Measurements from ENCODE around the gene TRUB2.
A peak's percentile ranks its signal among the peaks of the same experiment; 100 is the strongest.
"Not testable (repeated sequence)": the region's sequence is repeated elsewhere in the genome, so short reads cannot be mapped to it uniquely, and the experiment has no call there.

TRUB2 gene

GRCh38 chr9:128282500-128282899 lies 39.7 kb downstream of the TRUB2 start:
- in situ Hi-C loops (cut with HindIII; ENCODE audit: low sequenced_read_pairs), result no loop called here
- no peak overlapping the region for H3K4me3 ChIP-seq (ENCODE audit: low read depth, low read length)
- no peak for DNase-seq (ENCODE audit: low read depth)
- TF ChIP-seq CTCF (IDR thresholded peaks at IDR 0.05; ENCODE audit: low read depth, low read length, missing control alignments), result no peak

GRCh38 chr9:128280084-128280622 lies 42.1 kb downstream of the TRUB2 start:
- DNase-seq (ENCODE audit: low read depth), result no peak
- TF ChIP-seq CTCF (IDR thresholded peaks at IDR 0.05; ENCODE audit: low read depth, low read length, missing control alignments), result no peak
- no peak overlapping the region for H3K4me3 ChIP-seq (ENCODE audit: low read depth, low read length)
- in situ Hi-C loops (cut with HindIII; ENCODE audit: low sequenced_read_pairs), result no loop called here

GRCh38 chr9:128279088-128280073 lies 42.9 kb downstream of the TRUB2 start:
- DNase-seq (ENCODE audit: low read depth); in situ Hi-C loops (cut with HindIII; ENCODE audit: low sequenced_read_pairs); H3K4me3 ChIP-seq (ENCODE audit: low read depth, low read length): not testable (repeated sequence)

GRCh38 chr9:128276574-128277270 lies 45.5 kb downstream of the TRUB2 start:
- TF ChIP-seq CTCF (IDR thresholded peaks at IDR 0.05; ENCODE audit: low read depth, low read length, missing control alignments), result no peak
- in situ Hi-C loops (cut with HindIII; ENCODE audit: low sequenced_read_pairs), result no loop called here
- no peak for DNase-seq (ENCODE audit: low read depth)
- peak overlapping the region; percentile 99 for H3K4me3 ChIP-seq (ENCODE audit: low read depth, low read length)

- peak within 1 kb of the TSS; percentile 99 for H3K4me3 ChIP-seq (ENCODE audit: low read depth, low read length)
- peak; percentile 99 for DNase-seq (ENCODE audit: low read depth)
- TF ChIP-seq CTCF (IDR thresholded peaks at IDR 0.05; ENCODE audit: low read depth, low read length, missing control alignments), result no peak
- in situ Hi-C loops (cut with HindIII; ENCODE audit: low sequenced_read_pairs), result no loop called here
Measured at GRCh38 chr9:128276008-128276573, 46.2 kb downstream of the TRUB2 start, which contains the start of gene SWI5. TSS of gene SWI5 (plus strand) at chr9:128276276.

GRCh38 chr9:128275198-128276007 lies 46.8 kb downstream of the TRUB2 start, which contains the start of gene GOLGA2:
TSS of gene GOLGA2 (minus strand) at chr9:128276007. CDS start at chr9:128275976, 31 bp downstream.
- in situ Hi-C loops (cut with HindIII; ENCODE audit: low sequenced_read_pairs), result no loop called here
- no peak for DNase-seq (ENCODE audit: low read depth)

More at GRCh38 chr9:128275198-128276007, 46.8 kb downstream of the TRUB2 start, which contains the start of gene GOLGA2:
- TF ChIP-seq CTCF (IDR thresholded peaks at IDR 0.05; ENCODE audit: low read depth, low read length, missing control alignments), result no peak
- peak within 1 kb of the TSS; percentile 99 for H3K4me3 ChIP-seq (ENCODE audit: low read depth, low read length)

All from astrocyte of the cerebellum (primary cell).